Tibial artery (tissue), 4 donors: ENCODE measurements around the gene TCF23.

Source experiments
- DNase-seq, 2 donors: peaks; one replicate each; pipeline ENCODE4 v3.0.0-alpha.2; 2019
- H3K27ac ChIP-seq, 2 donors: fragments of 200-600 bp; sonication (generic) in 1 of 2; 1 replicate in 1 of 2; 2 replicates in 1 of 2; pipeline ENCODE4 v1.5.1; 2018 to 2019; ENCODE audit warnings: mild to moderate bottlenecking in 1 of 2
- H3K27me3 ChIP-seq, 2 donors: fragments of 200-600 bp; sonication (generic) in 1 of 2; one replicate each; pipeline versions ENCODE4 v1.5.1 to v1.6.0; 2016 to 2019
- H3K36me3 ChIP-seq, 3 donors: fragments of 200-600 bp; sonication (generic) in 2 of 3; one replicate each; pipeline ENCODE4 v1.5.1; 2016 to 2019; ENCODE audit warnings: mild to moderate bottlenecking in 2 of 3
- H3K4me1 ChIP-seq, 4 donors: fragments of 200-600 bp; sonication (generic) in 2 of 4; 1 replicate in 3 of 4; 2 replicates in 1 of 4; pipeline ENCODE4 v1.5.1; 2016 to 2019
- H3K4me3 ChIP-seq, 2 donors: fragments of 200-600 bp; sonication (generic) in 1 of 2; 1 replicate in 1 of 2; 2 replicates in 1 of 2; pipeline ENCODE4 v1.5.1; 2018 to 2019; ENCODE audit warnings: mild to moderate bottlenecking in 2 of 2
- H3K9me3 ChIP-seq, 3 donors: fragments of 200-600 bp; sonication (generic) in 1 of 3; one replicate each; pipeline ENCODE4 v1.5.1; 2016 to 2019
- CTCF ChIP-seq, 2 experiments: fragments of 200-600 bp in 1 of 2; fragments of 450-650 bp in 1 of 2; IDR thresholded peaks; one replicate each; pipeline ENCODE4 v1.5.1; 2017 to 2019; ENCODE audit warnings: antibody characterized with exemption in 2 of 2, mild to moderate bottlenecking in 1 of 2, moderate library complexity in 1 of 2
- intact Hi-C: fragments of 100-400 bp; cut with DNase I; formaldehyde crosslinking; loops from one replicate; pipeline ENCODE4 v1.15.0; 2023; ENCODE audit warnings: low total_unique reads

Gene TCF23

GRCh38 chr2:27160191-27160590 is 11.4 kb downstream of the TCF23 start:
- intact Hi-C loops = no loop called here
- Histone ChIP-seq H3K9me3 (no peaks in the 10 kb centered on the region), H3K4me1 (no peaks in the 10 kb centered on the region), H3K27me3 (peaks cover 0 to 7% of the 10 kb centered on the region in 2 donors), H3K4me3 (no peak overlapping the region), H3K27ac (no peak overlapping the region), H3K36me3 (no peaks in the 10 kb centered on the region)
- DNase-seq = peak in 1 of 2 donors; percentile 4
- no peak for TF ChIP-seq CTCF (IDR thresholded peaks at IDR 0.05)

GRCh38 chr2:27162151-27163121 is 13.6 kb downstream of the TCF23 start:
- intact Hi-C loops = no loop called here
- Histone ChIP-seq H3K4me3 (no peak overlapping the region), H3K27ac (no peak overlapping the region), H3K27me3 (peaks cover 0 to 4% of the 10 kb centered on the region in 2 donors), H3K4me1 (no peaks in the 10 kb centered on the region), H3K9me3 (no peaks in the 10 kb centered on the region), H3K36me3 (no peaks in the 10 kb centered on the region)
- DNase-seq = peak in 1 of 2 donors; percentile 19
- no peak for TF ChIP-seq CTCF (IDR thresholded peaks at IDR 0.05)

GRCh38 chr2:27164960-27165763 is 16.4 kb downstream of the TCF23 start:
- no peak for TF ChIP-seq CTCF (IDR thresholded peaks at IDR 0.05)
- Histone ChIP-seq H3K36me3 (no peaks in the 10 kb centered on the region), H3K27me3 (peaks cover 0 to 3% of the 10 kb centered on the region in 2 donors), H3K4me3 (no peak overlapping the region), H3K27ac (no peak overlapping the region), H3K4me1 (peaks cover 0 to 4% (median 2%) of the 10 kb centered on the region in 4 donors), H3K9me3 (no peaks in the 10 kb centered on the region)
- intact Hi-C loops = no loop called here
- no peak for DNase-seq

GRCh38 chr2:27170581-27171337 is 22.0 kb downstream of the TCF23 start:
- peaks cover 0 to 7% (median 2%) of the 10 kb centered on the region in 4 donors for H3K4me1 ChIP-seq
- no peak overlapping the region for H3K4me3 ChIP-seq
- no peak overlapping the region for H3K27ac ChIP-seq
- H3K9me3 ChIP-seq = no peaks in the 10 kb centered on the region
- intact Hi-C loops = no loop called here
- no peaks in the 10 kb centered on the region for H3K36me3 ChIP-seq
- DNase-seq = peak in 1 of 2 donors; percentile 20
- H3K27me3 ChIP-seq = peaks cover 0 to 10% of the 10 kb centered on the region in 2 donors
- TF ChIP-seq CTCF (IDR thresholded peaks at IDR 0.05) = no peak

GRCh38 chr2:27171351-27171848 is 22.6 kb downstream of the TCF23 start:
- no peaks in the 10 kb centered on the region for H3K9me3 ChIP-seq
- no peak overlapping the region for H3K27ac ChIP-seq
- H3K36me3 ChIP-seq = no peaks in the 10 kb centered on the region
- peaks cover 0 to 7% (median 2%) of the 10 kb centered on the region in 4 donors for H3K4me1 ChIP-seq
- H3K27me3 ChIP-seq = peaks cover 0 to 12% of the 10 kb centered on the region in 2 donors
- DNase-seq = no peak
- H3K4me3 ChIP-seq = no peak overlapping the region
- no peak for TF ChIP-seq CTCF (IDR thresholded peaks at IDR 0.05)
- intact Hi-C loops = no loop called here
